IMR-90 (cell line): Measurements from ENCODE around the gene SYNM. TPM values are rescaled to one million over a fixed set of nuclear protein-coding genes. Genes with fewer than 3 reads are reported as not detected.

Source experiments
- ATAC-seq: fragments of 200-7000 bp; cut with Tn5 transposase; 2 replicates; pipeline ENCODE4 v1.9.1; 2020; ENCODE audit warnings: low read depth, mild to moderate bottlenecking, moderate library complexity
- BruUV-seq: library from RNA; stranded (reverse); fragments of 400-500 nt; replicated peaks from 2 replicates; lab custom pipeline; 2021; lab: Mats Ljungman, UMichigan
- CTCF ChIA-PET: fragments of 300-600 bp; formaldehyde crosslinking; extraction: SDS; loops from one replicate; lab custom pipeline; 2021; ENCODE audit warnings: antibody characterized with exemption; lab: Yijun Ruan, JAX
- POLR2A ChIA-PET: fragments of 300-600 bp; sonication (Branson Sonifier 250); formaldehyde crosslinking; loops from one replicate; lab custom pipeline; 2022; ENCODE audit warnings: antibody characterized with exemption; ENCODE audit not compliant: unreplicated experiment; lab: Charles Lee
- DNase-seq: peaks from one replicate; pipeline ENCODE4 v3.0.0; 2013
- H2AFZ ChIP-seq: replicated peaks from 2 replicates; pipeline ENCODE3; 2013; ENCODE audit warnings: low read length, mild to moderate bottlenecking; ENCODE audit not compliant: poor library complexity
- H2AK5ac ChIP-seq: 2 replicates; pipeline ENCODE4 v1.6.1; 2013; ENCODE audit warnings: low read depth, low read length, inconsistent platforms
- H2AK9ac ChIP-seq: replicated peaks from 2 replicates; pipeline ENCODE3; 2013; ENCODE audit warnings: mild to moderate bottlenecking, low read depth, low read length, moderate library complexity; ENCODE audit not compliant: poor library complexity
- H2BK120ac ChIP-seq: 2 replicates; pipeline ENCODE4 v1.6.1; 2013; ENCODE audit warnings: low read depth, low read length, inconsistent platforms
- H2BK15ac ChIP-seq: 3 replicates; pipeline ENCODE4 v1.6.1; 2013; ENCODE audit warnings: low read depth, low read length, inconsistent platforms
- H2BK20ac ChIP-seq: 2 replicates; pipeline ENCODE4 v1.6.1; 2013; ENCODE audit warnings: low read depth, mild to moderate bottlenecking, inconsistent platforms, low read length, moderate library complexity
- H2BK5ac ChIP-seq: 2 replicates; pipeline ENCODE4 v1.6.1; 2013; ENCODE audit warnings: mild to moderate bottlenecking, low read depth, low read length, inconsistent platforms; ENCODE audit not compliant: poor library complexity, severe bottlenecking
- H3K14ac ChIP-seq: replicated peaks from 2 replicates; pipeline ENCODE4 v1.6.1; 2013; ENCODE audit warnings: low read depth, low read length, inconsistent platforms
- H3K18ac ChIP-seq: 2 replicates; pipeline ENCODE4 v1.6.1; 2013; ENCODE audit warnings: low read depth, low read length, control low read depth
- H3K23ac ChIP-seq: 2 replicates; pipeline ENCODE4 v1.6.1; 2013; ENCODE audit warnings: low read depth, low read length, inconsistent platforms
- H3K27ac ChIP-seq: 2 replicates; pipeline ENCODE4 v1.5.1; 2013; ENCODE audit warnings: mild to moderate bottlenecking, control low read depth, low read length; ENCODE audit not compliant: insufficient read depth
- H3K27me3 ChIP-seq: 2 replicates; pipeline ENCODE4 v1.6.1; 2013; ENCODE audit warnings: low read length; ENCODE audit not compliant: control insufficient read depth, insufficient read depth
- H3K36me3 ChIP-seq: 2 replicates; pipeline ENCODE4 v1.6.1; 2013; ENCODE audit warnings: low read length, mixed read lengths; ENCODE audit not compliant: control insufficient read depth, insufficient read depth
- H3K4ac ChIP-seq: 2 replicates; pipeline ENCODE4 v1.6.1; 2013; ENCODE audit warnings: low read depth, low read length, inconsistent platforms
- H3K4me1 ChIP-seq: 2 replicates; pipeline ENCODE4 v1.6.1; 2013; ENCODE audit warnings: low read length, mixed read lengths; ENCODE audit not compliant: control insufficient read depth, insufficient read depth
- H3K4me2 ChIP-seq: 2 replicates; pipeline ENCODE4 v1.6.1; 2013; ENCODE audit warnings: low read depth, mild to moderate bottlenecking, control low read depth, low read length, moderate library complexity
- H3K4me3 ChIP-seq: 2 replicates; pipeline ENCODE4 v1.5.1; 2013; ENCODE audit warnings: low read depth, mild to moderate bottlenecking, control low read depth, low read length, moderate library complexity; ENCODE audit not compliant: insufficient read depth
- H3K56ac ChIP-seq: 2 replicates; pipeline ENCODE4 v1.6.1; 2013; ENCODE audit warnings: low read length, inconsistent platforms; ENCODE audit not compliant: insufficient read depth; ENCODE audit errors: extremely low read depth
- H3K79me1 ChIP-seq, 2 experiments: 2 replicates each; pipeline ENCODE4 v1.6.1; 2013; ENCODE audit warnings: low read length in 2 of 2, inconsistent platforms in 1 of 2, low read depth in 1 of 2
- H3K9ac ChIP-seq: 2 replicates; pipeline ENCODE4 v1.6.1; 2013; ENCODE audit warnings: low read depth, low read length, control low read depth
- H3K9me1 ChIP-seq: 2 replicates; pipeline ENCODE4 v1.6.1; 2013; ENCODE audit warnings: low read length, inconsistent platforms; ENCODE audit not compliant: insufficient read depth
- H3K9me3 ChIP-seq: 2 replicates; pipeline ENCODE4 v1.6.1; 2013; ENCODE audit warnings: low read length; ENCODE audit not compliant: control insufficient read depth, insufficient read depth
- H4K20me1 ChIP-seq: 2 replicates; pipeline ENCODE4 v1.6.1; 2013; ENCODE audit warnings: low read length, inconsistent platforms; ENCODE audit not compliant: insufficient read depth
- H4K5ac ChIP-seq: 2 replicates; pipeline ENCODE4 v1.6.1; 2013; ENCODE audit warnings: mild to moderate bottlenecking, low read depth, low read length, control low read depth
- H4K8ac ChIP-seq, 2 experiments: 2 replicates each; pipeline ENCODE4 v1.6.1; 2013; ENCODE audit warnings: low read depth in 2 of 2, low read length in 2 of 2, control low read depth in 1 of 2, inconsistent platforms in 1 of 2
- H4K91ac ChIP-seq: 2 replicates; pipeline ENCODE4 v1.6.1; 2013; ENCODE audit warnings: low read depth, low read length, inconsistent platforms; ENCODE audit not compliant: insufficient read depth
- CEBPB ChIP-seq: IDR thresholded peaks from 2 replicates; pipeline ENCODE4 v1.6.1; 2012; ENCODE audit warnings: low read depth, low read length, improper control_type of control experiment
- ELK1 ChIP-seq: fragments of 150-350 bp; IDR thresholded peaks from 2 replicates; pipeline ENCODE4 v1.6.1; 2016; ENCODE audit warnings: low read depth, mild to moderate bottlenecking, low read length, moderate library complexity, borderline replicate concordance
- RCOR1 ChIP-seq: IDR thresholded peaks from 2 replicates; pipeline ENCODE4 v1.6.1; 2012; ENCODE audit warnings: mild to moderate bottlenecking, low read length, improper control_type of control experiment; ENCODE audit not compliant: insufficient replicate concordance
- SMC3 ChIP-seq: fragments of 150-350 bp; IDR thresholded peaks from 2 replicates; pipeline ENCODE4 v1.6.1; 2016; ENCODE audit warnings: low read depth, mild to moderate bottlenecking, antibody characterized with exemption, low read length, moderate library complexity
- USF2 ChIP-seq: fragments of 150-350 bp; IDR thresholded peaks from 2 replicates; pipeline ENCODE4 v1.6.1; 2017; ENCODE audit warnings: mild to moderate bottlenecking, antibody characterized with exemption, low read length, low read depth
- WGBS, 2 experiments: methylation state at CpG; one replicate each; pipeline versions ENCODE4 v1.1.5 to v1.1.7; 2013; ENCODE audit warnings: missing lambda C conversion rate in 2 of 2; ENCODE audit not compliant: insufficient read length in 1 of 2; ENCODE audit errors: extremely low coverage in 2 of 2; 5-methylcytosine and 5-hydroxymethylcytosine counted together
- dilution Hi-C: fragments of 300-500 bp; cut with HindIII; formaldehyde crosslinking; loops from one replicate; pipeline ENCODE4 v1.14.3; 2018; ENCODE audit warnings: low sequenced_read_pairs; ENCODE audit not compliant: unreplicated experiment
- in situ Hi-C: fragments of 300-500 bp; cut with MboI; formaldehyde crosslinking; loops from 3 replicates; pipeline ENCODE4 v1.14.3; 2019; ENCODE audit warnings: low sequenced_read_pairs, inconsistent platforms, mixed read lengths
- intact Hi-C: fragments of 100-400 bp; cut with micrococcal nuclease; formaldehyde crosslinking; loops from 2 replicates; pipeline ENCODE4 v1.10.0; 2022
- polyA plus RNA-seq, 3 experiments: library from polyadenylated mRNA; depleted of rRNA; stranded (reverse); fragments of >200 nt; gene quantifications; 2 replicates each; pipeline ENCODE4 v1.2.3, GENCODE V29; 2012; ENCODE audit warnings: low replicate concordance in 1 of 3
- total RNA-seq: library from RNA; depleted of rRNA; stranded (reverse); fragments of >200 nt; gene quantifications from 2 replicates; pipeline ENCODE4 v1.2.3, GENCODE V29; 2012

Gene SYNM
- total and polyA plus RNA-seq, 2 of the 4 experiments (the other 2 are of a cell fraction) = 2.1 to 3.4 TPM

- no peak overlapping the region for H2BK20ac ChIP-seq
- H4K8ac ChIP-seq = no peak overlapping the region
- intact Hi-C loops (no loop called here), in situ Hi-C loops (no loop called here), dilution Hi-C loops (no loop called here)
- H3K9ac ChIP-seq = no peak overlapping the region
- peaks cover 11% of the 10 kb centered on the region for H3K4me1 ChIP-seq
- no peak overlapping the region for H3K14ac ChIP-seq
- no peak overlapping the region for H2BK15ac ChIP-seq
- peaks cover 12% of the 10 kb centered on the region for H3K36me3 ChIP-seq
- H3K18ac ChIP-seq = no peak overlapping the region
- H2AK5ac ChIP-seq = no peak overlapping the region
- H2BK120ac ChIP-seq = no peak overlapping the region
- no peak overlapping the region for H3K27ac ChIP-seq
- POLR2A ChIA-PET = no interaction called here
- no peak for DNase-seq
- ATAC-seq = no peak
- CTCF ChIA-PET = no interaction called here
- no peak overlapping the region for H4K91ac ChIP-seq
- peaks cover 0 to 14% of the 10 kb centered on the region in 2 experiments; a peak in 2 of 4 replicates for H3K79me1 ChIP-seq
- no peak overlapping the region for H3K4ac ChIP-seq
- no peak overlapping the region for H4K5ac ChIP-seq
- H2BK5ac ChIP-seq = no peak overlapping the region
- H2AFZ ChIP-seq = no peak overlapping the region
- 89% methylated on average over 3 of the region's 4 CpGs; no CpG with 5 or more reads in 1 of the 2 experiments for WGBS, 2 experiments
- peaks cover 30% of the 10 kb centered on the region for H3K9me1 ChIP-seq
- H3K4me2 ChIP-seq = no peak overlapping the region
- BruUV-seq = no TSS peak
- no peak overlapping the region for H3K4me3 ChIP-seq
- peak overlapping the region; percentile 24; the same call in 1 of the 2 replicates for H3K23ac ChIP-seq
- H3K27me3 ChIP-seq = no peaks in the 10 kb centered on the region
- H2AK9ac ChIP-seq = no peak overlapping the region
- H4K20me1 ChIP-seq = peaks cover 4% of the 10 kb centered on the region; the same call in 1 of the 2 replicates
- no peaks in the 10 kb centered on the region for H3K9me3 ChIP-seq
- H3K56ac ChIP-seq = no peak overlapping the region
- TF ChIP-seq SMC3 = no peak
- TF ChIP-seq USF2 = no peak
- no peak for TF ChIP-seq CEBPB
- no peak for TF ChIP-seq RCOR1
- no peak for TF ChIP-seq ELK1
These were observed 34.4 kb downstream of the SYNM start for GRCh38 chr15:99139276-99139675.
